ENCODE data around the gene ARCN1.

GRCh38 chr11:118522571-118523072 lies 49.6 kb upstream of the ARCN1 start:
- TF ChIP-seq CTCF (IDR thresholded peaks at IDR 0.05 in 4 of 5, conservative IDR thresholded peaks at IDR 0.05 in 1 of 5): no peak
- TF ChIP-seq POLR2A (IDR thresholded peaks at IDR 0.05): no peak
